HCT116 (cell line): ENCODE measurements around the gene HAUS6. TPM values are rescaled to one million over a fixed set of nuclear protein-coding genes. Genes with fewer than 3 reads are reported as not detected.

Experiments
- ATAC-seq: fragments of 200-7000 bp; cut with Tn5 transposase; 2 replicates; pipeline ENCODE4 v1.9.1; 2020; ENCODE audit warnings: mild to moderate bottlenecking, moderate library complexity
- BruUV-seq: library from RNA; stranded (reverse); fragments of 400-500 nt; replicated peaks from 2 replicates; lab custom pipeline; 2021; lab: Mats Ljungman, UMichigan
- CTCF ChIA-PET: fragments of 300-600 bp; sonication (Branson Sonifier 250); formaldehyde crosslinking; loops from one replicate; lab custom pipeline; 2021; ENCODE audit warnings: antibody characterized with exemption; lab: Charles Lee
- POLR2A ChIA-PET: fragments of 300-600, 350-600 bp; sonication (Branson Sonifier 250); formaldehyde crosslinking; loops from one replicate; lab custom pipeline; 2021; ENCODE audit warnings: antibody characterized with exemption; lab: Charles Lee
- RAD21 ChIA-PET, 2 experiments: fragments of 300-600 bp; sonication (Branson Sonifier 250); formaldehyde crosslinking; loops; one replicate each; lab custom pipeline; 2023; ENCODE audit warnings: low total read pairs in 2 of 2; ENCODE audit not compliant: uncharacterized antibody in 2 of 2, unreplicated experiment in 2 of 2, low non-redundant PET in 1 of 2; lab: Charles Lee
- DNase-seq: peaks from one replicate; pipeline ENCODE4 v3.0.0-alpha.2; 2010; ENCODE audit warnings: low read depth, low spot score
- H2AFZ ChIP-seq: fragments of 200-600 bp; shearing (Covaris generic), sonication (generic); 2 replicates; pipeline ENCODE4 v1.6.1; 2017; ENCODE audit warnings: low read depth, mixed run types, mixed read lengths, antibody characterized with exemption, low read length; ENCODE audit not compliant: poor library complexity, severe bottlenecking
- H3K27ac ChIP-seq: 2 replicates; pipeline ENCODE4 v1.5.1; 2012; ENCODE audit warnings: low read depth, low read length
- H3K27me3 ChIP-seq: fragments of 200-600 bp; sonication (generic); 2 replicates; pipeline ENCODE4 v1.6.1; 2016; ENCODE audit warnings: mixed run types, low read length, mixed read lengths; ENCODE audit not compliant: insufficient read depth
- H3K36me3 ChIP-seq, 2 experiments: fragments of 200-500 bp in 1 of 2; fragments of 200-600 bp in 1 of 2; sonication (Bioruptor generic) in 1 of 2; sonication (generic) in 1 of 2; 2 replicates each; pipeline versions ENCODE4 v1.5.1 to v1.6.1; 2014 to 2016; ENCODE audit warnings: low read length in 2 of 2, inconsistent platforms in 1 of 2, mixed read lengths in 1 of 2, mixed run types in 1 of 2; ENCODE audit not compliant: insufficient read depth in 2 of 2, control insufficient read depth in 1 of 2
- H3K4me1 ChIP-seq, 2 experiments: fragments of 200-600 bp in 1 of 2; sonication (generic) in 1 of 2; 2 replicates each; pipeline versions ENCODE4 v1.5.1 to v1.6.1; 2012 to 2017; ENCODE audit warnings: low read length in 2 of 2, inconsistent platforms in 1 of 2, mild to moderate bottlenecking in 1 of 2, mixed read lengths in 1 of 2, mixed run types in 1 of 2, moderate library complexity in 1 of 2; ENCODE audit not compliant: insufficient read depth in 2 of 2, control insufficient read depth in 1 of 2
- H3K4me2 ChIP-seq: fragments of 200-600 bp; sonication (generic); 2 replicates; pipeline ENCODE4 v1.6.1; 2017; ENCODE audit warnings: mixed run types, low read length, mixed read lengths
- H3K4me3 ChIP-seq, 2 experiments: fragments of 200-600 bp in 1 of 2; sonication (generic) in 1 of 2; replicated peaks in 1 of 2; 2 replicates each; pipeline ENCODE4 v1.5.1; 2011 to 2016; ENCODE audit warnings: low read length in 2 of 2, control low read depth in 1 of 2, low read depth in 1 of 2, mild to moderate bottlenecking in 1 of 2, mixed read lengths in 1 of 2, mixed run types in 1 of 2
- H3K79me2 ChIP-seq: fragments of 200-600 bp; sonication (generic); 2 replicates; pipeline ENCODE4 v1.6.1; 2017; ENCODE audit warnings: mild to moderate bottlenecking, mixed run types, low read length, moderate library complexity, mixed read lengths; ENCODE audit not compliant: insufficient read depth
- H3K9ac ChIP-seq: fragments of 200-600 bp; sonication (generic); 2 replicates; pipeline ENCODE4 v1.6.1; 2016; ENCODE audit warnings: low read length, mixed read lengths
- H3K9me2 ChIP-seq: fragments of 200-600 bp; sonication (generic), shearing (Covaris generic); 2 replicates; pipeline ENCODE4 v1.6.1; 2017; ENCODE audit warnings: mixed run types, mild to moderate bottlenecking, moderate library complexity; ENCODE audit not compliant: insufficient read depth
- H3K9me3 ChIP-seq, 2 experiments: fragments of 200-500 bp in 1 of 2; fragments of 200-600 bp in 1 of 2; sonication (Bioruptor generic) in 1 of 2; sonication (generic) in 1 of 2; 2 replicates each; pipeline ENCODE4 v1.6.1; 2014 to 2017; ENCODE audit warnings: low read length in 2 of 2, mixed read lengths in 2 of 2, inconsistent platforms in 1 of 2, low read depth in 1 of 2, mild to moderate bottlenecking in 1 of 2, mixed run types in 1 of 2, moderate library complexity in 1 of 2; ENCODE audit not compliant: control insufficient read depth in 1 of 2, insufficient read depth in 1 of 2
- H4K20me1 ChIP-seq: fragments of 200-600 bp; sonication (generic), shearing (Covaris generic); 2 replicates; pipeline ENCODE4 v1.6.1; 2017; ENCODE audit warnings: mixed run types, mild to moderate bottlenecking, moderate library complexity; ENCODE audit not compliant: insufficient read depth
- ATF3 ChIP-seq: IDR thresholded peaks from 2 replicates; pipeline ENCODE4 v1.6.1; 2012
- CEBPB ChIP-seq: IDR thresholded peaks from 2 replicates; pipeline ENCODE4 v1.6.1; 2012; ENCODE audit warnings: low read depth
- CTCF ChIP-seq, 3 experiments: fragments of 200-600 bp in 1 of 3; sonication (generic) in 1 of 3; IDR thresholded peaks in 2 of 3; conservative IDR thresholded peaks in 1 of 3; 2 replicates each; pipeline ENCODE4 v1.5.1; 2012 to 2017; ENCODE audit warnings: low read depth in 2 of 3, low read length in 2 of 3, antibody characterized with exemption in 1 of 3, borderline replicate concordance in 1 of 3, control low read depth in 1 of 3, mild to moderate bottlenecking in 1 of 3, mixed read lengths in 1 of 3, mixed run types in 1 of 3, moderate library complexity in 1 of 3; ENCODE audit not compliant: insufficient read depth in 1 of 3
- EGR1 ChIP-seq: IDR thresholded peaks from 2 replicates; pipeline ENCODE4 v1.6.1; 2012; ENCODE audit warnings: low read depth
- ELF1 ChIP-seq: IDR thresholded peaks from 2 replicates; pipeline ENCODE4 v1.6.1; 2012; ENCODE audit warnings: low read depth, borderline replicate concordance
- EZH2phosphoT487 ChIP-seq: fragments of 200-600 bp; IDR thresholded peaks from 2 replicates; pipeline ENCODE4 v1.6.1; 2018; ENCODE audit warnings: antibody characterized with exemption, borderline replicate concordance
- FOSL1 ChIP-seq: IDR thresholded peaks from 2 replicates; pipeline ENCODE4 v1.6.1; 2012; ENCODE audit warnings: low read depth
- JUND ChIP-seq: IDR thresholded peaks from 2 replicates; pipeline ENCODE4 v1.6.1; 2012
- MAX ChIP-seq: IDR thresholded peaks from 2 replicates; pipeline ENCODE4 v1.6.1; 2012
- POLR2A ChIP-seq: IDR thresholded peaks from 2 replicates; pipeline ENCODE4 v1.7.0; 2011; ENCODE audit warnings: borderline replicate concordance; ENCODE audit not compliant: insufficient read depth, insufficient read length; ENCODE audit errors: extremely low read depth
- RAD21 ChIP-seq: IDR thresholded peaks from 2 replicates; pipeline ENCODE4 v1.6.1; 2012; ENCODE audit warnings: low read depth, mild to moderate bottlenecking
- REST ChIP-seq: IDR thresholded peaks from 2 replicates; pipeline ENCODE4 v1.6.1; 2012; ENCODE audit warnings: low read depth
- SIN3A ChIP-seq: IDR thresholded peaks from 2 replicates; pipeline ENCODE4 v1.6.1; 2012; ENCODE audit warnings: low read depth
- SRF ChIP-seq: IDR thresholded peaks from 2 replicates; pipeline ENCODE4 v1.6.1; 2012; ENCODE audit warnings: low read depth
- TCF7L2 ChIP-seq: IDR thresholded peaks from 2 replicates; pipeline ENCODE4 v1.7.0; 2011; ENCODE audit warnings: borderline replicate concordance, inconsistent platforms; ENCODE audit not compliant: insufficient read depth, insufficient read length; ENCODE audit errors: extremely low read depth
- ZBTB33 ChIP-seq: IDR thresholded peaks from 2 replicates; pipeline ENCODE4 v1.6.1; 2011; ENCODE audit warnings: mild to moderate bottlenecking, low read length, moderate library complexity; ENCODE audit not compliant: insufficient replicate concordance; ENCODE audit errors: extremely low read depth
- intact Hi-C: fragments of 100-400 bp; cut with micrococcal nuclease; formaldehyde crosslinking; loops from 2 replicates; pipeline ENCODE4 v1.10.0; 2022
- total RNA-seq: library from RNA; stranded (reverse); gene quantifications from one replicate; pipeline ENCODE4 v1.2.1, GENCODE V29; 2021; ENCODE audit not compliant: unreplicated experiment

HAUS6 gene
- total RNA-seq, 1 experiment from 2014 or later: 28.8 TPM

GRCh38 chr9:19048966-19049916 is 53.5 kb downstream of the HAUS6 start, which contains the start of gene RRAGA:
RRAGA (plus strand) TSS chr9:19049427; CDS start chr9:19049660, 233 bp downstream.
- Histone ChIP-seq H3K9me3 (no peaks in the 10 kb centered on the region), H3K9me2 (no peaks in the 10 kb centered on the region)
- TF ChIP-seq JUND: no peak
- TF ChIP-seq MAX: peak; percentile 86
- peak; percentile 95 for TF ChIP-seq ZBTB33
- no peak for TF ChIP-seq SRF
- 0 out of 2 replicates have a peak, but pooled peaks have one; percentile 74 for TF ChIP-seq SIN3A
- peak; percentile 56 for TF ChIP-seq POLR2A
- TF ChIP-seq CEBPB: no peak
- TF ChIP-seq FOSL1: no peak
- peak; percentile 85 for TF ChIP-seq TCF7L2
- no peak for TF ChIP-seq EZH2phosphoT487
- TF ChIP-seq EGR1: 0 out of 2 replicates have a peak, but pooled peaks have one; percentile 47
- 0 out of 2 replicates have a peak, but pooled peaks have one; percentile 42 for TF ChIP-seq ELF1
- peak; percentile 76 for TF ChIP-seq RAD21
- TF ChIP-seq CTCF (IDR thresholded peaks at IDR 0.05 in 2 of 3, conservative IDR thresholded peaks at IDR 0.05 in 1 of 3; ENCODE audit: borderline replicate concordance in 1 of 3, insufficient read depth in 1 of 3, low read depth in 2 of 3, low read length in 2 of 3): peak; percentile 80 to 94 (median 85)
- TF ChIP-seq ATF3: no peak
- TF ChIP-seq REST: no peak

More at GRCh38 chr9:19048966-19049916, 53.5 kb downstream of the HAUS6 start, which contains the start of gene RRAGA:
- Histone ChIP-seq H3K4me1 (peaks cover 6 to 21% of the 10 kb centered on the region in 2 experiments; a peak in 3 of 4 replicates), H3K27ac (peak within 1 kb of the TSS; percentile 60), H4K20me1 (no peaks in the 10 kb centered on the region), H2AFZ (peak within 1 kb of the TSS; percentile 94), H3K4me2 (peak within 1 kb of the TSS; percentile 93), H3K27me3 (no peaks in the 10 kb centered on the region), H3K4me3 (peak within 1 kb of the TSS; percentile 71 to 88), H3K79me2 (peaks cover 14% of the 10 kb centered on the region), H3K36me3 (no peaks in the 10 kb centered on the region), H3K9ac (peak within 1 kb of the TSS; percentile 71)
- CTCF ChIA-PET: interaction anchor here (0.7 to 2.0 kb wide), 12 partner anchors 9 to 416 kb away, joined by 3 to 34 read pairs (median 4); partner anchors contain the start of gene DENND4C
- ATAC-seq: peak; percentile 92
- TSS peak; percentile 81 for BruUV-seq
- POLR2A ChIA-PET: interaction anchor here (0.7 to 1.5 kb wide), 9 partner anchors 106 to 408 kb away, joined by 3 to 5 read pairs (median 3); partner anchors contain the start of gene ACER2
- RAD21 ChIA-PET: interaction anchor here (1.4 kb wide), 2 partner anchors 125 kb away, joined by 5 to 8 read pairs; no protein-coding TSS in a partner anchor
- intact Hi-C loops: loop anchor here (1.0 kb wide), 3 partner anchors 54 to 408 kb away; no protein-coding TSS in a partner anchor
- DNase-seq: peak; percentile 89
